ENCODE data around the gene TRPC4.

DNA sequence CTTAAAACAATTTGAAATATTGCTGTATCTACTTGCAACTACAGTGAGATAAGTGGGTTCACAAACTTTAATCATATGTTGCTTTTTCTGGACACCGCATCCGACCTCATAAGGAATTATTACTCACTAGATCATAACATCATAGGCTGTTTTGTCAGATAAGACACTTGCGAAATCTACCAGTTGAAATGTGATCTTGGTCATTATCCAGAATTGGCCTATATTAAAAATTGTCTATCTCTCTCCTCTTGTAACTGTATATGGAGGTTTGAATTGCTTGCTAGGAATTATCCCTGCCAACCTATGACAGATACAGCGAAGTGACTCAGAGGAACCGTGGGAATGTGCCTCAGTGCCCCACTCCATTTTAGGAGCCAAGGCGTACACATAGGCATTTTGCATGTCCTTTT lies 154.0 kb downstream of the TRPC4 start:
- TF ChIP-seq, protein P1, sequence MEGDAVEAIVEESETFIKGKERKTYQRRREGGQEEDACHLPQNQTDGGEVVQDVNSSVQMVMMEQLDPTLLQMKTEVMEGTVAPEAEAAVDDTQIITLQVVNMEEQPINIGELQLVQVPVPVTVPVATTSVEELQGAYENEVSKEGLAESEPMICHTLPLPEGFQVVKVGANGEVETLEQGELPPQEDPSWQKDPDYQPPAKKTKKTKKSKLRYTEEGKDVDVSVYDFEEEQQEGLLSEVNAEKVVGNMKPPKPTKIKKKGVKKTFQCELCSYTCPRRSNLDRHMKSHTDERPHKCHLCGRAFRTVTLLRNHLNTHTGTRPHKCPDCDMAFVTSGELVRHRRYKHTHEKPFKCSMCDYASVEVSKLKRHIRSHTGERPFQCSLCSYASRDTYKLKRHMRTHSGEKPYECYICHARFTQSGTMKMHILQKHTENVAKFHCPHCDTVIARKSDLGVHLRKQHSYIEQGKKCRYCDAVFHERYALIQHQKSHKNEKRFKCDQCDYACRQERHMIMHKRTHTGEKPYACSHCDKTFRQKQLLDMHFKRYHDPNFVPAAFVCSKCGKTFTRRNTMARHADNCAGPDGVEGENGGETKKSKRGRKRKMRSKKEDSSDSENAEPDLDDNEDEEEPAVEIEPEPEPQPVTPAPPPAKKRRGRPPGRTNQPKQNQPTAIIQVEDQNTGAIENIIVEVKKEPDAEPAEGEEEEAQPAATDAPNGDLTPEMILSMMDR (conservative IDR thresholded peaks at IDR 0.05 in 1 of 2, IDR thresholded peaks at IDR 0.05 in 1 of 2; ENCODE audit: extremely low read depth in 1 of 2, insufficient read depth in 1 of 2, low read depth in 1 of 2, low read length in 2 of 2): no peak
- TF ChIP-seq EZH2 (IDR thresholded peaks at IDR 0.05; ENCODE audit: borderline replicate concordance, low read length): no peak
